ENCODE results near the gene GGCX. TPM values are rescaled to one million over a fixed set of nuclear protein-coding genes. Genes with fewer than 3 reads are reported as not detected.
"Not testable (repeated sequence)": the region's sequence is repeated elsewhere in the genome, so short reads cannot be mapped to it uniquely, and the experiment has no call there.

Gene GGCX
- total RNA-seq, 6 donors from 2014 or later = 21.2 to 70.6 (median 38.0) TPM

GRCh38 chr2:85604568-85605339 lies 43.5 kb upstream of the GGCX start:
- Histone ChIP-seq H3K9me3 (no peaks in the 10 kb centered on the region), H3K27ac (peak overlapping the region; percentile 87 to 92 (median 92)), H3K27me3 (no peaks in the 10 kb centered on the region), H3K4me3 (peak overlapping the region in 2 of 4 donors; percentile 64 to 80), H3K4me1 (peaks cover 44 to 80% (median 65%) of the 10 kb centered on the region in 4 donors), H3K36me3 (peaks cover 4 to 33% (median 14%) of the 10 kb centered on the region in 4 donors)
- no peak for DNase-seq
- 53 to 56% methylated on average over 5 to 6 of the region's 6 CpGs for WGBS, 2 donors
- ATAC-seq (ENCODE audit: low FRiP score in 2 of 2) = no peak
- TF ChIP-seq CTCF (IDR thresholded peaks at IDR 0.05) = no peak
- TF ChIP-seq POLR2A (IDR thresholded peaks at IDR 0.05) = peak in 1 of 4 donors; percentile 28

GRCh38 chr2:85604133-85604444 lies 42.8 kb upstream of the GGCX start:
- Histone ChIP-seq H3K36me3 (peaks cover under 1 to 33% (median 10%) of the 10 kb centered on the region in 4 donors), H3K4me3 (peak overlapping the region in 3 of 4 donors; percentile 64 to 80 (median 70)), H3K4me1 (peaks cover 44 to 73% (median 62%) of the 10 kb centered on the region in 4 donors), H3K27ac (peak overlapping the region; percentile 87 to 92 (median 92))
- ATAC-seq (ENCODE audit: low FRiP score in 2 of 2); H3K27me3 ChIP-seq; DNase-seq; H3K9me3 ChIP-seq: not testable (repeated sequence)
- 76 to 78% methylated on average over 3 of the region's 3 CpGs for WGBS, 2 donors

- Histone ChIP-seq H3K4me3 (peak within 1 kb of the TSS; percentile 64 to 85 (median 75)), H3K27me3 (no peaks in the 10 kb centered on the region), H3K36me3 (peaks cover 1 to 33% (median 14%) of the 10 kb centered on the region in 4 donors), H3K9me3 (no peaks in the 10 kb centered on the region), H3K27ac (peak within 1 kb of the TSS; percentile 87 to 92 (median 92)), H3K4me1 (peaks cover 38 to 65% (median 49%) of the 10 kb centered on the region in 4 donors)
- 0% methylated on average over 29 of the region's 73 CpGs; no CpG with 5 or more reads in 1 of the 2 donors for WGBS, 2 donors
- DNase-seq = peak; percentile 97 to 99
- TF ChIP-seq POLR2A (IDR thresholded peaks at IDR 0.05) (peak in 3 of 4 donors; percentile 72 to 96 (median 93)), POLR2AphosphoS5 (IDR thresholded peaks at IDR 0.05) (peak; percentile 70 to 77), EP300 (IDR thresholded peaks at IDR 0.05) (peak in 1 of 4 donors; percentile 2), CTCF (IDR thresholded peaks at IDR 0.05) (peak; percentile 47 to 90 (median 76))
- ATAC-seq (ENCODE audit: low FRiP score in 2 of 2) = peak; percentile 94 to 98
Measured at GRCh38 chr2:85602476-85603234, 41.4 kb upstream of the GGCX start, which contains the start of gene TMEM150A. TMEM150A (minus strand) TSS chr2:85602698; CDS start chr2:85601948, 750 bp downstream.

GRCh38 chr2:85601771-85602475 lies 40.6 kb upstream of the GGCX start:
- ATAC-seq (ENCODE audit: low FRiP score in 2 of 2) (peak; percentile 27 to 86), DNase-seq (peak in 1 of 2 donors; percentile 77)
- Histone ChIP-seq H3K27ac (peak overlapping the region; percentile 87 to 92 (median 92)), H3K4me1 (peaks cover 39 to 63% (median 46%) of the 10 kb centered on the region in 4 donors), H3K27me3 (no peaks in the 10 kb centered on the region), H3K9me3 (no peaks in the 10 kb centered on the region), H3K36me3 (peaks cover 8 to 37% (median 21%) of the 10 kb centered on the region in 4 donors), H3K4me3 (peak overlapping the region; percentile 42 to 80 (median 67))
- WGBS, 2 donors = 7 to 18% methylated on average over 6 to 18 of the region's 36 CpGs
- no peak for TF ChIP-seq EP300 (IDR thresholded peaks at IDR 0.05)
- no peak for TF ChIP-seq CTCF (IDR thresholded peaks at IDR 0.05)
- no peak for TF ChIP-seq POLR2AphosphoS5 (IDR thresholded peaks at IDR 0.05)
- TF ChIP-seq POLR2A (IDR thresholded peaks at IDR 0.05) = no peak
